Measurements from ENCODE around the gene POLR3A.
"Not testable (repeated sequence)": the region's sequence is repeated elsewhere in the genome, so short reads cannot be mapped to it uniquely, and the experiment has no call there.

POLR3A gene

GRCh38 chr10:78069151-78069550, 39.8 kb upstream of the POLR3A start:
- TF ChIP-seq CTCF (IDR thresholded peaks at IDR 0.05; ENCODE audit: low read depth, low read length), result no peak
- no peak overlapping the region for H3K4me3 ChIP-seq (ENCODE audit: low read depth, low read length)

GRCh38 chr10:78066728-78067430, 37.6 kb upstream of the POLR3A start:
- H3K4me3 ChIP-seq (ENCODE audit: low read depth, low read length), result no peak overlapping the region
- TF ChIP-seq CTCF (IDR thresholded peaks at IDR 0.05; ENCODE audit: low read depth, low read length), result no peak

GRCh38 chr10:78066012-78066411, 36.7 kb upstream of the POLR3A start:
- no peak for TF ChIP-seq CTCF (IDR thresholded peaks at IDR 0.05; ENCODE audit: low read depth, low read length)
- H3K4me3 ChIP-seq (ENCODE audit: low read depth, low read length), result no peak overlapping the region

GRCh38 chr10:78065611-78066010, 36.3 kb upstream of the POLR3A start:
- TF ChIP-seq CTCF (IDR thresholded peaks at IDR 0.05; ENCODE audit: low read depth, low read length), result no peak
- no peak overlapping the region for H3K4me3 ChIP-seq (ENCODE audit: low read depth, low read length)

- H3K4me3 ChIP-seq (ENCODE audit: low read depth, low read length), result not testable (repeated sequence)
Observed at GRCh38 chr10:78064919-78065318, 35.6 kb upstream of the POLR3A start.

GRCh38 chr10:78063236-78063635, 33.9 kb upstream of the POLR3A start:
- no peak for TF ChIP-seq CTCF (IDR thresholded peaks at IDR 0.05; ENCODE audit: low read depth, low read length)

GRCh38 chr10:78062296-78062695, 33.0 kb upstream of the POLR3A start:
- H3K4me3 ChIP-seq (ENCODE audit: low read depth, low read length), result no peak overlapping the region
- TF ChIP-seq CTCF (IDR thresholded peaks at IDR 0.05; ENCODE audit: low read depth, low read length), result no peak

More at GRCh38 chr10:78063236-78063635, 33.9 kb upstream of the POLR3A start:
- no peak overlapping the region for H3K4me3 ChIP-seq (ENCODE audit: low read depth, low read length)

Measured in WI38 (cell line).